GM12878 (cell line): ENCODE data around the gene RIPPLY2. TPM values are rescaled to one million over a fixed set of nuclear protein-coding genes. Genes with fewer than 3 reads are reported as not detected.

Experiments used
- BMI1 ChIP-seq: fragments of 450-650 bp; IDR thresholded peaks from 2 replicates; pipeline ENCODE4 v1.6.1; 2016; ENCODE audit warnings: mild to moderate bottlenecking, moderate library complexity, borderline replicate concordance
- ETV6 ChIP-seq, 2 experiments: fragments of 450-650 bp in 1 of 2; IDR thresholded peaks in 1 of 2; conservative IDR thresholded peaks in 1 of 2; 2 replicates each; pipeline ENCODE4 v1.6.1; 2014; ENCODE audit warnings: antibody characterized with exemption in 1 of 2, borderline replicate concordance in 1 of 2, low read depth in 1 of 2, mild to moderate bottlenecking in 1 of 2, moderate library complexity in 1 of 2
- HCFC1 ChIP-seq: fragments of 150-350 bp; IDR thresholded peaks from 2 replicates; pipeline ENCODE4 v1.6.1; 2014; ENCODE audit warnings: low read length
- HDAC6 ChIP-seq: fragments of 200-600 bp; sonication (generic); IDR thresholded peaks from one replicate; pipeline ENCODE4 v1.8.0; 2017; ENCODE audit warnings: antibody characterized with exemption; ENCODE audit not compliant: unreplicated experiment
- IRF4 ChIP-seq: IDR thresholded peaks from 2 replicates; pipeline ENCODE4 v1.6.1; 2011; ENCODE audit warnings: low read depth, low read length
- KLF5 ChIP-seq: fragments of 450-650 bp; IDR thresholded peaks from 2 replicates; pipeline ENCODE4 v1.6.1; 2014; ENCODE audit warnings: mild to moderate bottlenecking; ENCODE audit not compliant: partially characterized antibody
- MEF2B ChIP-seq: fragments of 450-650 bp; IDR thresholded peaks from 2 replicates; pipeline ENCODE4 v1.6.1; 2018; ENCODE audit warnings: mild to moderate bottlenecking, moderate library complexity; ENCODE audit not compliant: partially characterized antibody, poor library complexity, severe bottlenecking
- NFYA ChIP-seq: IDR thresholded peaks from 2 replicates; pipeline ENCODE4 v1.6.1; 2011; ENCODE audit warnings: low read depth, mild to moderate bottlenecking, low read length, improper control_type of control experiment, borderline replicate concordance
- NR2C2 ChIP-seq: IDR thresholded peaks from 2 replicates; pipeline ENCODE4 v1.6.1; 2011; ENCODE audit warnings: borderline replicate concordance, low read depth; ENCODE audit not compliant: control insufficient read depth, insufficient read length
- NR2F1 ChIP-seq: fragments of 450-650 bp; conservative IDR thresholded peaks from 2 replicates; pipeline ENCODE4 v1.6.1; 2017; ENCODE audit warnings: mild to moderate bottlenecking
- NRF1 ChIP-seq: conservative IDR thresholded peaks from 2 replicates; pipeline ENCODE4 v1.6.1; 2011; ENCODE audit warnings: mild to moderate bottlenecking, low read depth, low read length, improper control_type of control experiment
- PAX8 ChIP-seq: fragments of 450-650 bp; IDR thresholded peaks from 2 replicates; pipeline ENCODE4 v1.6.1; 2017; ENCODE audit warnings: mild to moderate bottlenecking, moderate library complexity
- PML ChIP-seq: IDR thresholded peaks from 2 replicates; pipeline ENCODE4 v1.6.1; 2012; ENCODE audit warnings: low read length, inconsistent platforms
- RFX5 ChIP-seq: IDR thresholded peaks from 2 replicates; pipeline ENCODE4 v1.6.1; 2011; ENCODE audit warnings: low read depth, low read length, improper control_type of control experiment
- RUNX3 ChIP-seq: IDR thresholded peaks from 2 replicates; pipeline ENCODE4 v1.6.1; 2012; ENCODE audit warnings: low read length, inconsistent platforms
- SKIL ChIP-seq: fragments of 450-650 bp; IDR thresholded peaks from 2 replicates; pipeline ENCODE4 v1.6.1; 2017; ENCODE audit warnings: mild to moderate bottlenecking, low read depth, inconsistent platforms; ENCODE audit not compliant: poor library complexity, severe bottlenecking
- SMC3 ChIP-seq: IDR thresholded peaks from 2 replicates; pipeline ENCODE4 v1.6.1; 2011; ENCODE audit warnings: low read length, improper control_type of control experiment, borderline replicate concordance
- SPI1 ChIP-seq: IDR thresholded peaks from 2 replicates; pipeline ENCODE4 v1.6.1; 2011; ENCODE audit warnings: low read depth, mild to moderate bottlenecking, low read length, moderate library complexity, borderline replicate concordance; ENCODE audit not compliant: insufficient read depth
- STAT3 ChIP-seq: IDR thresholded peaks from 2 replicates; pipeline ENCODE4 v1.6.1; 2011; ENCODE audit warnings: low read depth, low read length, improper control_type of control experiment
- USF1 ChIP-seq: IDR thresholded peaks from 2 replicates; pipeline ENCODE4 v1.6.1; 2011; ENCODE audit warnings: borderline replicate concordance, low read depth, mild to moderate bottlenecking, moderate library complexity, mixed read lengths, low read length; ENCODE audit not compliant: insufficient read depth; ENCODE audit errors: extremely low read length
- ZBED1 ChIP-seq: IDR thresholded peaks from 2 replicates; pipeline ENCODE4 v1.6.1; 2016; ENCODE audit warnings: borderline replicate concordance
- ZNF217 ChIP-seq: fragments of 450-650 bp; IDR thresholded peaks from 2 replicates; pipeline ENCODE4 v1.6.1; 2017; ENCODE audit warnings: antibody characterized with exemption, mild to moderate bottlenecking
- polyA plus RNA-seq, 11 experiments: library from polyadenylated mRNA; depleted of rRNA in 4 of 11; unstranded in 6 of 11; stranded (reverse) in 5 of 11; fragments of >200 nt; fragmentation: Nextera tagmentation in 4 of 11; fragmentation: Illumina TruSeq in 1 of 11; extraction: Ambion mirVana in 4 of 11; extraction: Trizol in 1 of 11; gene quantifications; 1 replicate in 1 of 11; 2 replicates in 10 of 11; pipeline versions ENCODE4 v1.2.1 to v1.2.3, GENCODE V29; 2011 to 2016; ENCODE audit warnings: inconsistent platforms in 2 of 11, missing spikeins in 2 of 11, low read depth in 1 of 11
- total RNA-seq, 4 experiments: library from RNA; depleted of rRNA in 3 of 4; stranded (reverse); fragments of >200 nt in 3 of 4; fragmentation: Illumina TruSeq in 1 of 4; extraction: Trizol in 1 of 4; gene quantifications; 2 replicates each; pipeline versions ENCODE4 v1.2.1 to v1.2.3, GENCODE V29; 2013 to 2021
- TF ChIP-seq, protein P1 (sequence below): fragments of 450-650 bp; IDR thresholded peaks from 2 replicates; pipeline ENCODE4 v1.6.1; 2017; ENCODE audit warnings: mild to moderate bottlenecking, moderate library complexity

The RIPPLY2 gene
- total and polyA plus RNA-seq, 10 of the 15 experiments (the other 5 are each of a cell fraction or from before 2014, with no cell fraction given): 0.09 to 0.51 (median 0.17) TPM; not detected in 7

GRCh38 chr6:83859410-83860358, 6.5 kb downstream of the RIPPLY2 start, which contains the start of gene CYB5R4 (continued):
- TF ChIP-seq, protein P1, sequence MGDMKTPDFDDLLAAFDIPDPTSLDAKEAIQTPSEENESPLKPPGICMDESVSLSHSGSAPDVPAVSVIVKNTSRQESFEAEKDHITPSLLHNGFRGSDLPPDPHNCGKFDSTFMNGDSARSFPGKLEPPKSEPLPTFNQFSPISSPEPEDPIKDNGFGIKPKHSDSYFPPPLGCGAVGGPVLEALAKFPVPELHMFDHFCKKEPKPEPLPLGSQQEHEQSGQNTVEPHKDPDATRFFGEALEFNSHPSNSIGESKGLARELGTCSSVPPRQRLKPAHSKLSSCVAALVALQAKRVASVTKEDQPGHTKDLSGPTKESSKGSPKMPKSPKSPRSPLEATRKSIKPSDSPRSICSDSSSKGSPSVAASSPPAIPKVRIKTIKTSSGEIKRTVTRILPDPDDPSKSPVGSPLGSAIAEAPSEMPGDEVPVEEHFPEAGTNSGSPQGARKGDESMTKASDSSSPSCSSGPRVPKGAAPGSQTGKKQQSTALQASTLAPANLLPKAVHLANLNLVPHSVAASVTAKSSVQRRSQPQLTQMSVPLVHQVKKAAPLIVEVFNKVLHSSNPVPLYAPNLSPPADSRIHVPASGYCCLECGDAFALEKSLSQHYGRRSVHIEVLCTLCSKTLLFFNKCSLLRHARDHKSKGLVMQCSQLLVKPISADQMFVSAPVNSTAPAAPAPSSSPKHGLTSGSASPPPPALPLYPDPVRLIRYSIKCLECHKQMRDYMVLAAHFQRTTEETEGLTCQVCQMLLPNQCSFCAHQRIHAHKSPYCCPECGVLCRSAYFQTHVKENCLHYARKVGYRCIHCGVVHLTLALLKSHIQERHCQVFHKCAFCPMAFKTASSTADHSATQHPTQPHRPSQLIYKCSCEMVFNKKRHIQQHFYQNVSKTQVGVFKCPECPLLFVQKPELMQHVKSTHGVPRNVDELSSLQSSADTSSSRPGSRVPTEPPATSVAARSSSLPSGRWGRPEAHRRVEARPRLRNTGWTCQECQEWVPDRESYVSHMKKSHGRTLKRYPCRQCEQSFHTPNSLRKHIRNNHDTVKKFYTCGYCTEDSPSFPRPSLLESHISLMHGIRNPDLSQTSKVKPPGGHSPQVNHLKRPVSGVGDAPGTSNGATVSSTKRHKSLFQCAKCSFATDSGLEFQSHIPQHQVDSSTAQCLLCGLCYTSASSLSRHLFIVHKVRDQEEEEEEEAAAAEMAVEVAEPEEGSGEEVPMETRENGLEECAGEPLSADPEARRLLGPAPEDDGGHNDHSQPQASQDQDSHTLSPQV: no peak
- TF ChIP-seq RUNX3: peak; percentile 54
- peak; percentile 39; the same call in 1 of the 2 replicates for TF ChIP-seq SPI1
- no peak for TF ChIP-seq SKIL
- TF ChIP-seq HCFC1: peak; percentile 52; the same call in 1 of the 2 replicates
- peak; percentile 90 for TF ChIP-seq IRF4
- peak; percentile 79 for TF ChIP-seq KLF5
- TF ChIP-seq MEF2B: no peak
- no peak for TF ChIP-seq USF1
- no peak for TF ChIP-seq PAX8
- no peak for TF ChIP-seq RFX5
- TF ChIP-seq ETV6 (conservative IDR thresholded peaks at IDR 0.05 in 1 of 2, IDR thresholded peaks at IDR 0.05 in 1 of 2; ENCODE audit: borderline replicate concordance in 1 of 2, low read depth in 1 of 2): no peak
- 0 out of 2 replicates have a peak, but pooled peaks have one; percentile 15 for TF ChIP-seq BMI1
- no peak for TF ChIP-seq HDAC6
- TF ChIP-seq NRF1: peak; percentile 74
- no peak for TF ChIP-seq STAT3
- no peak for TF ChIP-seq ZNF217
- peak; percentile 69; the same call in 1 of the 2 replicates for TF ChIP-seq PML
- no peak for TF ChIP-seq NFYA
- 0 out of 2 replicates have a peak, but pooled peaks have one; percentile 21 for TF ChIP-seq SMC3
- peak; percentile 99 for TF ChIP-seq NR2F1
- no peak for TF ChIP-seq ZBED1
- no peak for TF ChIP-seq NR2C2
